Measurements from ENCODE around the gene GPC4.

DNA sequence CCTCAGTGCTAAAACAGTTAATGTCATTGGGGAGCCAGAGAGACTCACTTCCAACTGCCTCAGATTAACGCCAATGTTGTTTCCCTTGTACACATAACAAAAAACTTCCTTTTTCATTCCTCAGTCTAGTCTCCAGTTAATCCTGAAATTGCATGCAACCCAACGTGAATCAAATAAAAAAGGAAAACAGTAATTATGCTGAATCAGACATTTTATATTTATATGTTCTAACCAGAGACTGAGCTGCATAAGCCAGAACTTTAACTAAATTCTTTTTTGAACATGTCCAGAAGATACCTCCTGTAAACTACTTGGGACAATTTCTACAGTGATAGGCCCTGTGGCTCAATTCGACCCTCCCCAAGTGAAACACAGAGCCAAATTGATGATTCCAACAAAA, 4.7 kb downstream of the GPC4 start:
- TF ChIP-seq EZH2 (IDR thresholded peaks at IDR 0.05; ENCODE audit: borderline replicate concordance, low read depth, low read length, severe bottlenecking): no peak
- TF ChIP-seq POLR2AphosphoS5 (IDR thresholded peaks at IDR 0.05; ENCODE audit: insufficient read depth, low read depth, low read length): no peak
- TF ChIP-seq, protein P1, sequence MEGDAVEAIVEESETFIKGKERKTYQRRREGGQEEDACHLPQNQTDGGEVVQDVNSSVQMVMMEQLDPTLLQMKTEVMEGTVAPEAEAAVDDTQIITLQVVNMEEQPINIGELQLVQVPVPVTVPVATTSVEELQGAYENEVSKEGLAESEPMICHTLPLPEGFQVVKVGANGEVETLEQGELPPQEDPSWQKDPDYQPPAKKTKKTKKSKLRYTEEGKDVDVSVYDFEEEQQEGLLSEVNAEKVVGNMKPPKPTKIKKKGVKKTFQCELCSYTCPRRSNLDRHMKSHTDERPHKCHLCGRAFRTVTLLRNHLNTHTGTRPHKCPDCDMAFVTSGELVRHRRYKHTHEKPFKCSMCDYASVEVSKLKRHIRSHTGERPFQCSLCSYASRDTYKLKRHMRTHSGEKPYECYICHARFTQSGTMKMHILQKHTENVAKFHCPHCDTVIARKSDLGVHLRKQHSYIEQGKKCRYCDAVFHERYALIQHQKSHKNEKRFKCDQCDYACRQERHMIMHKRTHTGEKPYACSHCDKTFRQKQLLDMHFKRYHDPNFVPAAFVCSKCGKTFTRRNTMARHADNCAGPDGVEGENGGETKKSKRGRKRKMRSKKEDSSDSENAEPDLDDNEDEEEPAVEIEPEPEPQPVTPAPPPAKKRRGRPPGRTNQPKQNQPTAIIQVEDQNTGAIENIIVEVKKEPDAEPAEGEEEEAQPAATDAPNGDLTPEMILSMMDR (IDR thresholded peaks at IDR 0.05; ENCODE audit: extremely low read depth in 1 of 2, insufficient read depth in 1 of 2, low read depth in 1 of 2, low read length in 2 of 2): no peak
- TF ChIP-seq POLR2A (IDR thresholded peaks at IDR 0.05; ENCODE audit: low read depth, low read length): no peak
- no peak for TF ChIP-seq MAX (IDR thresholded peaks at IDR 0.05; ENCODE audit: insufficient read depth, insufficient read length)
- TF ChIP-seq JUN (IDR thresholded peaks at IDR 0.05; ENCODE audit: borderline replicate concordance, insufficient read depth, insufficient read length, low read depth): no peak
- no peak for TF ChIP-seq GATA2 (IDR thresholded peaks at IDR 0.05; ENCODE audit: insufficient read depth, insufficient read length, low read depth, low read length)
- TF ChIP-seq MYC (IDR thresholded peaks at IDR 0.05; ENCODE audit: low read depth, low read length): no peak
- TF ChIP-seq FOS (IDR thresholded peaks at IDR 0.05; ENCODE audit: borderline replicate concordance, insufficient read depth, low read length): no peak

Data from endothelial cell of umbilical vein (primary cell).